ENCODE data around the gene IHH. TPM values are rescaled to one million over a fixed set of nuclear protein-coding genes. Genes with fewer than 3 reads are reported as not detected.
A peak's percentile ranks its signal among the peaks of the same experiment; 100 is the strongest.

Gene IHH
- total RNA-seq, 1 experiment from 2014 or later = 0.07 TPM

GRCh38 chr2:219078126-219078525, 17.4 kb upstream of the IHH start:
- no peaks in the 10 kb centered on the region for H3F3A ChIP-seq (ENCODE audit: low read length, unreplicated experiment)
- H3K4me1 ChIP-seq (ENCODE audit: insufficient read depth, low read length) = peaks cover 11% of the 10 kb centered on the region
- no TSS peak for BruUV-seq (replicated peaks)
- H3K36me3 ChIP-seq (ENCODE audit: low read depth, low read length) = no peaks in the 10 kb centered on the region
- no peak overlapping the region for H3K4me3 ChIP-seq (ENCODE audit: low read length)
- no peak overlapping the region for H3K27ac ChIP-seq (ENCODE audit: low read length)
- no peak overlapping the region for H3K4me2 ChIP-seq (ENCODE audit: low read length)
- POLR2A ChIA-PET (ENCODE audit: unreplicated experiment) = no interaction called here
- no peaks in the 10 kb centered on the region for H4K20me1 ChIP-seq (ENCODE audit: low read length)
- H2AFZ ChIP-seq (ENCODE audit: low read length) = no peak overlapping the region
- H3K9ac ChIP-seq (ENCODE audit: low read length) = no peak overlapping the region
- no peaks in the 10 kb centered on the region for H3K9me3 ChIP-seq (ENCODE audit: low read length)
- no peaks in the 10 kb centered on the region for H3K27me3 ChIP-seq (ENCODE audit: low read length)
- no peaks in the 10 kb centered on the region for H3K9me2 ChIP-seq (replicated peaks; ENCODE audit: low read length)
- TF ChIP-seq EZH2phosphoT487 (IDR thresholded peaks at IDR 0.05; ENCODE audit: borderline replicate concordance, low read length) = no peak
- TF ChIP-seq, protein P1, sequence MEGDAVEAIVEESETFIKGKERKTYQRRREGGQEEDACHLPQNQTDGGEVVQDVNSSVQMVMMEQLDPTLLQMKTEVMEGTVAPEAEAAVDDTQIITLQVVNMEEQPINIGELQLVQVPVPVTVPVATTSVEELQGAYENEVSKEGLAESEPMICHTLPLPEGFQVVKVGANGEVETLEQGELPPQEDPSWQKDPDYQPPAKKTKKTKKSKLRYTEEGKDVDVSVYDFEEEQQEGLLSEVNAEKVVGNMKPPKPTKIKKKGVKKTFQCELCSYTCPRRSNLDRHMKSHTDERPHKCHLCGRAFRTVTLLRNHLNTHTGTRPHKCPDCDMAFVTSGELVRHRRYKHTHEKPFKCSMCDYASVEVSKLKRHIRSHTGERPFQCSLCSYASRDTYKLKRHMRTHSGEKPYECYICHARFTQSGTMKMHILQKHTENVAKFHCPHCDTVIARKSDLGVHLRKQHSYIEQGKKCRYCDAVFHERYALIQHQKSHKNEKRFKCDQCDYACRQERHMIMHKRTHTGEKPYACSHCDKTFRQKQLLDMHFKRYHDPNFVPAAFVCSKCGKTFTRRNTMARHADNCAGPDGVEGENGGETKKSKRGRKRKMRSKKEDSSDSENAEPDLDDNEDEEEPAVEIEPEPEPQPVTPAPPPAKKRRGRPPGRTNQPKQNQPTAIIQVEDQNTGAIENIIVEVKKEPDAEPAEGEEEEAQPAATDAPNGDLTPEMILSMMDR (conservative IDR thresholded peaks at IDR 0.05; ENCODE audit: low read depth, low read length) = peak; percentile 47
- ATAC-seq (no peak), DNase-seq (no peak)
- CTCF ChIA-PET = no interaction called here
- no peaks in the 10 kb centered on the region for H3K79me2 ChIP-seq (ENCODE audit: low read length)
- intact Hi-C loops (cut with micrococcal nuclease) = no loop called here

DNA sequence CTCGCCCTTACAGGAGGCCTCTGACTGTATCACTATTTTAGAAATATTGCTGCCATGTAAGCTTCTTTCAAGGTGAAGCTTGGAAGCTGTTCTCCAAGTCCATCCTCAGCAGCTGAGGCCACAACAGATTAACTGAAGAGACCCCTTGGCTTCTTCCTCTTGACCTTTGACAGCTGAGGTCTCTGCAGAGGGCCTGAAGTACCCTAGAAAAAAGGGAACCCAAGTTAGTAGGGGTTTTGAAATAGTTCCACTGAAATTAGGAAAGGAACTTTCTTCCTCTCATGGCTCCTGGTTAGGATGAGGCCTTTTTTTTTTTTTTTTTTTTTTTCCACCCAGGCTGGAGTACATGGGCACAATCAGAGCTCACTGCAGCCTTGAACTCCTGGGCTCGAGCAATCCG, 15.5 kb upstream of the IHH start:
- no peak for ATAC-seq
- Histone ChIP-seq H3K27ac (ENCODE audit: low read length) (no peak overlapping the region), H3K4me3 (ENCODE audit: low read length) (no peak overlapping the region), H3K4me2 (ENCODE audit: low read length) (no peak overlapping the region), H3K9me2 (replicated peaks; ENCODE audit: low read length) (no peaks in the 10 kb centered on the region), H3K79me2 (ENCODE audit: low read length) (no peaks in the 10 kb centered on the region), H4K20me1 (ENCODE audit: low read length) (no peaks in the 10 kb centered on the region), H2AFZ (ENCODE audit: low read length) (no peak overlapping the region), H3K9me3 (ENCODE audit: low read length) (no peaks in the 10 kb centered on the region), H3F3A (ENCODE audit: low read length, unreplicated experiment) (no peaks in the 10 kb centered on the region), H3K4me1 (ENCODE audit: insufficient read depth, low read length) (peaks cover 19% of the 10 kb centered on the region), H3K27me3 (ENCODE audit: low read length) (no peaks in the 10 kb centered on the region), H3K36me3 (ENCODE audit: low read depth, low read length) (no peaks in the 10 kb centered on the region), H3K9ac (ENCODE audit: low read length) (no peak overlapping the region)
- BruUV-seq (replicated peaks) = no TSS peak
- no peak for DNase-seq
- TF ChIP-seq, protein P1 (conservative IDR thresholded peaks at IDR 0.05; ENCODE audit: low read depth, low read length) = no peak
- no peak for TF ChIP-seq EZH2phosphoT487 (IDR thresholded peaks at IDR 0.05; ENCODE audit: borderline replicate concordance, low read length)
- TF ChIP-seq EZH2 (IDR thresholded peaks at IDR 0.05; ENCODE audit: low read length, unreplicated experiment) = no peak
- intact Hi-C loops (cut with micrococcal nuclease) = no loop called here
- ChIA-PET CTCF (no interaction called here), POLR2A (ENCODE audit: unreplicated experiment) (no interaction called here)

GRCh38 chr2:219073413-219074129, 12.8 kb upstream of the IHH start:
- Histone ChIP-seq H3K9me3 (ENCODE audit: low read length) (no peaks in the 10 kb centered on the region), H3K36me3 (ENCODE audit: low read depth, low read length) (no peaks in the 10 kb centered on the region), H3K27ac (ENCODE audit: low read length) (no peak overlapping the region), H2AFZ (ENCODE audit: low read length) (no peak overlapping the region), H3K27me3 (ENCODE audit: low read length) (no peaks in the 10 kb centered on the region), H3K4me2 (ENCODE audit: low read length) (no peak overlapping the region), H3K4me1 (ENCODE audit: insufficient read depth, low read length) (peaks cover 16% of the 10 kb centered on the region), H3K79me2 (ENCODE audit: low read length) (no peaks in the 10 kb centered on the region), H3K4me3 (ENCODE audit: low read length) (no peak overlapping the region), H3F3A (ENCODE audit: low read length, unreplicated experiment) (no peaks in the 10 kb centered on the region), H4K20me1 (ENCODE audit: low read length) (no peaks in the 10 kb centered on the region), H3K9ac (ENCODE audit: low read length) (no peak overlapping the region), H3K9me2 (replicated peaks; ENCODE audit: low read length) (no peaks in the 10 kb centered on the region)
- ChIA-PET CTCF (interaction anchor here (0.5 to 1.4 kb wide), 5 partner anchors 30 to 1440 kb away, joined by 3 to 6 read pairs (median 3); no protein-coding TSS in a partner anchor), POLR2A (ENCODE audit: unreplicated experiment) (no interaction called here)
- DNase-seq (peak; percentile 83), ATAC-seq (peak; percentile 59; the same call in 1 of the 2 replicates)
- TF ChIP-seq EZH2phosphoT487 (IDR thresholded peaks at IDR 0.05; ENCODE audit: borderline replicate concordance, low read length) = no peak
- TF ChIP-seq, protein P1 (conservative IDR thresholded peaks at IDR 0.05; ENCODE audit: low read depth, low read length) = peak; percentile 77
- intact Hi-C loops (cut with micrococcal nuclease) = loop anchor here (5.0 kb wide), 2 partner anchors 44 to 69 kb away; no protein-coding TSS in a partner anchor
- no TSS peak for BruUV-seq (replicated peaks)

All from PC-3 (cell line).